ENCODE data around the gene SCUBE1.

Gene SCUBE1

GRCh38 chr22:43205748-43206508 lies 137.2 kb downstream of the SCUBE1 start:
- TF ChIP-seq ZNF70 (CRISPR knock-in tag; IDR thresholded peaks at IDR 0.05): no peak
- TF ChIP-seq CREB5 (CRISPR knock-in tag; IDR thresholded peaks at IDR 0.05; ENCODE audit: low read depth): no peak
- no peak for TF ChIP-seq ARNTL (CRISPR knock-in tag; IDR thresholded peaks at IDR 0.05; ENCODE audit: borderline replicate concordance, low read depth)
- no peak for TF ChIP-seq POU6F1 (CRISPR knock-in tag; IDR thresholded peaks at IDR 0.05; ENCODE audit: borderline replicate concordance, low read depth)
- no peak for TF ChIP-seq CSRNP3 (CRISPR knock-in tag; IDR thresholded peaks at IDR 0.05)
- TF ChIP-seq SNAI2 (CRISPR knock-in tag; IDR thresholded peaks at IDR 0.05): no peak
- TF ChIP-seq ZNF8 (CRISPR knock-in tag; IDR thresholded peaks at IDR 0.05): no peak
- no peak for TF ChIP-seq GLIS3 (CRISPR knock-in tag; IDR thresholded peaks at IDR 0.05)
- TF ChIP-seq OSR1 (CRISPR knock-in tag; IDR thresholded peaks at IDR 0.05): no peak
- TF ChIP-seq ZFP30 (CRISPR knock-in tag; IDR thresholded peaks at IDR 0.05): no peak
- no peak for TF ChIP-seq TSHZ2 (CRISPR knock-in tag; IDR thresholded peaks at IDR 0.05)
- no peak for TF ChIP-seq BACH2 (CRISPR knock-in tag; IDR thresholded peaks at IDR 0.05; ENCODE audit: borderline replicate concordance)
- no peak for TF ChIP-seq PATZ1 (CRISPR knock-in tag; IDR thresholded peaks at IDR 0.05; ENCODE audit: borderline replicate concordance)
- no peak for TF ChIP-seq ZFP3 (CRISPR knock-in tag; IDR thresholded peaks at IDR 0.05)
- TF ChIP-seq TOX (CRISPR knock-in tag; IDR thresholded peaks at IDR 0.05; ENCODE audit: borderline replicate concordance): no peak
- no peak for TF ChIP-seq ISL1 (CRISPR knock-in tag; IDR thresholded peaks at IDR 0.05)
- no peak for ATAC-seq

GRCh38 chr22:43205261-43205691 lies 137.9 kb downstream of the SCUBE1 start:
- no peak for ATAC-seq
- TF ChIP-seq RARB (CRISPR knock-in tag; IDR thresholded peaks at IDR 0.05) (no peak), ZFP3 (CRISPR knock-in tag; IDR thresholded peaks at IDR 0.05) (no peak), ZNF565 (CRISPR knock-in tag; conservative IDR thresholded peaks at IDR 0.05; ENCODE audit: low read depth) (no peak), CREB5 (CRISPR knock-in tag; IDR thresholded peaks at IDR 0.05; ENCODE audit: low read depth) (no peak)

GRCh38 chr22:43203471-43203981 lies 139.6 kb downstream of the SCUBE1 start:
- TF ChIP-seq PPARA (CRISPR knock-in tag; IDR thresholded peaks at IDR 0.05; ENCODE audit: borderline replicate concordance): no peak
- TF ChIP-seq CSRNP3 (CRISPR knock-in tag; IDR thresholded peaks at IDR 0.05): no peak
- TF ChIP-seq ZNF70 (CRISPR knock-in tag; IDR thresholded peaks at IDR 0.05): no peak
- no peak for TF ChIP-seq ISL1 (CRISPR knock-in tag; IDR thresholded peaks at IDR 0.05)
- no peak for TF ChIP-seq CSDC2 (CRISPR knock-in tag; IDR thresholded peaks at IDR 0.05)
- no peak for TF ChIP-seq POU6F1 (CRISPR knock-in tag; IDR thresholded peaks at IDR 0.05; ENCODE audit: borderline replicate concordance, low read depth)
- no peak for TF ChIP-seq OSR1 (CRISPR knock-in tag; IDR thresholded peaks at IDR 0.05)
- no peak for TF ChIP-seq ZNF8 (CRISPR knock-in tag; IDR thresholded peaks at IDR 0.05)
- TF ChIP-seq SNAI2 (CRISPR knock-in tag; IDR thresholded peaks at IDR 0.05): no peak
- no peak for TF ChIP-seq ARNTL (CRISPR knock-in tag; IDR thresholded peaks at IDR 0.05; ENCODE audit: borderline replicate concordance, low read depth)
- no peak for TF ChIP-seq ZNF565 (CRISPR knock-in tag; conservative IDR thresholded peaks at IDR 0.05; ENCODE audit: low read depth)
- TF ChIP-seq TCF4 (CRISPR knock-in tag; IDR thresholded peaks at IDR 0.05; ENCODE audit: borderline replicate concordance): no peak
- no peak for ATAC-seq

Data from SK-N-SH treated with all-trans-retinoic acid at 6 μM for 48 hours (cell line).